ENCODE data around the gene MYOM1. TPM values are rescaled to one million over a fixed set of nuclear protein-coding genes. Genes with fewer than 3 reads are reported as not detected.
"Not testable (repeated sequence)": the region's sequence is repeated elsewhere in the genome, so short reads cannot be mapped to it uniquely, and the experiment has no call there.

Gene MYOM1
- polyA plus RNA-seq, 3 donors: 4.8 to 17.2 (median 5.1) TPM

DNA sequence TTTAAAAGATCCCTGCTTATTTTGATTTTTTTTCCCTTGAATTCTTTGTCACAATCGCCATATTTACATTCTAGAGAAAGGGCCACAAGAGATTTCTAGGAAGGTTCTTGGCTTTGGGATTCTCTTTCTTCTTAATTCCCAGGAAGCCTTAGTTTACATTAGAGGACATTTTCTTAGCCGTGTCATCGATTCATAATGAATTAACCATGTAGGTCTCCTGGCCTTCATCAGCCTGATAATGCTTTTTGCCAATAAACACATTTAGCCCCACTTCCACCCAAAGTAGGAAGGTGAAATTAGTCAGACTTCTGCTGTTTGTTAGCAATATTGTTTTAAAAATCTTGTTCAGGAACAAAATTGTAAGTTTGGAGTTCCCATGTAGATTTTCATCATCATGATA lies 135.6 kb downstream of the MYOM1 start:
- 75 to 85% (median 78%) methylated on average over 3 of the region's 3 CpGs for WGBS, 3 donors
- no peak overlapping the region for H3K27ac ChIP-seq (ENCODE audit: low read depth, low read length)

DNA sequence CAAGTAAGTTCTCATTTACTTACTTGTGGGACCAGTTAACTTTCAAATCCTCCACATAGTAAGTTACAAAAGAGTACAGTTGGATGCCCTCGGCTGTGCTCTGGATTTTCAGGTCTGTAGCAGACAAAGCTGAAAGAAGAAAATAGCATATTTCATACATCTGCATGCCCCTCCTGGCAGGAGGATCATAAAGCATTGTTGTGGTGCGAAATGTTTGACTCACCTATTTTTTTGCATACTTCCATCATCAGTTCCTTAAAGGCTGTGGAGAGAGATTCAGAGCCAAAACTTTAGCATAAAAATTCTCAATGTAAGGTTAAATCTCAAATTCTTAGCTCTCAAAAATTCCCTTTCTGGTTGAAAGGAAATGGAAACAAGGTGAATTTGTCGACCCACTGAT lies 136.0 kb downstream of the MYOM1 start:
- WGBS, 3 donors: 64 to 66% (median 64%) methylated on average over 3 of the region's 3 CpGs

DNA sequence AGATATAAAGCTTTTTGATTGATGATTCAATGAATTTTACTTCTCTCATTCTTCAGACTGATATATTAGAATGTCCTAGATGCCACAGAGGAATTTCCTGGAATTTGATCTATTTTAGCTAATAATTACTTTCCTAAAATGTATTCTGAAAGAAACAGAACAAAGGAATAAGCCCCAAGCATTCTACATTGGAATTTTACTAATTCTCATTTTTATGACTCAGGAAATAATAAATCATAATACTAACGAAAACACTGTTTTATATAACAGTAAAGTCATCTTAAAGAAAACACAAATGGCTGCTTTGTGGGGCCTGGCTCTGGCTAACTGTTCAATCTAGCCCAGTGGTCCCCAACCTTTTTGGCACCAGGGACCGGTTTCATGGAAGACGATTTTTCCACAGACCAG lies 138.2 kb downstream of the MYOM1 start:
- 52 to 60% (median 59%) methylated on average over 3 of the region's 3 CpGs for WGBS, 3 donors

More for the DNA sequence above, 136.0 kb downstream of the MYOM1 start:
- H3K27ac ChIP-seq (ENCODE audit: low read depth, low read length): no peak overlapping the region

DNA sequence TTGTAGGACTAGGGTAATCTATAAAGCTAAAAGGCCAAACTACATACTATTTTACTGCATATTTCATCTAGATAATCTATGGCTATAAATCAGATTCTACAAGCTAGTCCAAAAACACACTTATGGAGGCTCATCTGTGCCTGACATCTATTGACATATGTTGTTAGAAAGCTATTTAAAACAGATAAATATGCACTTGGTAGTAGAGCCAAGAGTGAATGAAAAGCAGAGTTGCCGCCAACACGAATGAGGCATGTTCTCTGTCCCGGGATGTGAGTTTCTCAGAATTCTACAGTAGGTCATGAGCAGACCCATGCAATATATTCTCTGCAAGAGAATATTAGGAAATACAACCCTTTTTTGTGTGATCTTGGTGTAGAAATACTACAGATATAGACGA lies 140.1 kb downstream of the MYOM1 start:
- H3K27ac ChIP-seq (ENCODE audit: low read depth, low read length): no peak overlapping the region
- 79 to 81% (median 79%) methylated on average over 4 of the region's 4 CpGs for WGBS, 3 donors

More for the DNA sequence above, 138.2 kb downstream of the MYOM1 start:
- no peak overlapping the region for H3K27ac ChIP-seq (ENCODE audit: low read depth, low read length)

DNA sequence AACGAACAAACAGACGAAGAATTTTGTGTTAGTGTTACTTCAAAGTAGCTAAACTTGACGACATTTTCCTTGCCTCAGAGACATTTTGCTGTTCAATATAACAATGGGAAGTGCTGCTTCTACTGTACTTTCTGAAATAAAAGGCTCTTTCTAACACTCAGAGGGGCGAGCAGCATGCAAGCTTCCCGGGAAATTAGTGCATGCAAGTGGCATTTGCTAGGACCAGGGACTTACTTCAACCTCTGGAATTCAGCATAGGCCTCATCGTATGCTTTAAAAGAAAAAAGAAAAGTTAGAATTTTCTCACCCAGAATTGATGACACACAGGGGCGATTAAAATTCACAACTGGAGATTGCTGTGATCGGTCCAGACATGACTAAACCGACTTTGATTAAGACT lies 144.3 kb downstream of the MYOM1 start:
- 75 to 79% (median 77%) methylated on average over 9 of the region's 9 CpGs for WGBS, 3 donors
- no peak overlapping the region for H3K27ac ChIP-seq (ENCODE audit: low read depth, low read length)

DNA sequence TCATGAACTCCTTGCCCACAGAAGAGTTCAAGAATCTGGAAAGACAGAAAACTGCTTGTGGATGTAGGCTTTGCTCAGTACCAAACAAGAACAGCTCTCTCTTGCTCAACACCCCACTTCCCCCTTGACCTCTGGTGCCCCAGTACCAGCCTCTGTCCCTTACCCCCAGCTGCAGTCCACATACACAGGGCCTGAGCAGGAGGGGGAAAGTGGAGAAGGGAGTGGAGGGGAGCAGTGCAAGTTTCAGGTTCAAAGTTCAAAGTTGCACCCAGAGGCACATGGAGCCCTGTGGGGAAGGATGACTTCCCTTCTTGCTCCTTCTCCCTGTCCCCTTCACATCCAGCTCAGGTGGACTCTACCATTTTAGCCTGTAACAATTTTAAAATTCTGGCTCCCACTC lies 145.7 kb downstream of the MYOM1 start:
- no peak overlapping the region for H3K27ac ChIP-seq (ENCODE audit: low read depth, low read length)

DNA sequence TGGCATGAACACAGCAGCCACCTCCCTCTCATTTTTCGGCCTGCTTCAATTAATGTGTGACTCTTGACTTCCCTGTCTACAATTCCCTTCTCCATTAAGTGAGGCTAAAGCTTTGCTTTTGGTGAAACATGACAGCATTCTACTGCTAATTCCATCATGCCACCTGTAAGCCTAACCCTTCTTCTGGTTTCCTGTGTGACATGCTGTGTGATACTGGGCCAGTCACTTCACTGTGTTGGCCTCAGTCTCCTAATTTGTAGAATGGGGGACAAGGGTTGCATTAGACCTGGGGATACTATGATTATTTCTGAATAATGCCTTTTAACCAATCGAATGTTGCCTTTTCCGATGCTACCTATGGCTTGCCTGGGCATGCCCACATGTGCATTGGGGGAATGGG lies 146.4 kb downstream of the MYOM1 start:
- H3K27ac ChIP-seq (ENCODE audit: low read depth, low read length): not testable (repeated sequence)
- WGBS, 3 donors: 76 to 99% (median 96%) methylated on average over 3 of the region's 3 CpGs

DNA sequence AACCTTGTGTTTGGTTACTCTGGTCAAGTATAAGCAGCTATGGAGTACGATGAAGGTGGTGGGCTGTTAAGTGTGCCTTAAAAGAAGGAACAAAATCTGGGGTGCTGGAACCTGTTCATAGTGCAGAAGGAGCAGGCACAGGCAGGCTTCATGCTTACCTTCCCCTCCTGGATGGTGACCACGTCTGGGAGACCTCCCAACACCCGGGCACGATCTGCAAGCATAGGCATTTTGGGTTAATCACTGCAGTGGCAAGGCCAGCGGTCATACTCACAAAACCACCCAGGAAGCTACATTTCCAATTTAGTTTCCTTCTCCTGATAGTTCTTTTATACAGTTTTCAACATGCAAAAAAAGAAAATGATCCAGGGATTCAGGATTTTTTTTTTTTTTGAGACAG lies 148.1 kb downstream of the MYOM1 start:
- 91 to 100% (median 93%) methylated on average over 5 of the region's 5 CpGs for WGBS, 3 donors
- H3K27ac ChIP-seq (ENCODE audit: low read depth, low read length): no peak overlapping the region

DNA sequence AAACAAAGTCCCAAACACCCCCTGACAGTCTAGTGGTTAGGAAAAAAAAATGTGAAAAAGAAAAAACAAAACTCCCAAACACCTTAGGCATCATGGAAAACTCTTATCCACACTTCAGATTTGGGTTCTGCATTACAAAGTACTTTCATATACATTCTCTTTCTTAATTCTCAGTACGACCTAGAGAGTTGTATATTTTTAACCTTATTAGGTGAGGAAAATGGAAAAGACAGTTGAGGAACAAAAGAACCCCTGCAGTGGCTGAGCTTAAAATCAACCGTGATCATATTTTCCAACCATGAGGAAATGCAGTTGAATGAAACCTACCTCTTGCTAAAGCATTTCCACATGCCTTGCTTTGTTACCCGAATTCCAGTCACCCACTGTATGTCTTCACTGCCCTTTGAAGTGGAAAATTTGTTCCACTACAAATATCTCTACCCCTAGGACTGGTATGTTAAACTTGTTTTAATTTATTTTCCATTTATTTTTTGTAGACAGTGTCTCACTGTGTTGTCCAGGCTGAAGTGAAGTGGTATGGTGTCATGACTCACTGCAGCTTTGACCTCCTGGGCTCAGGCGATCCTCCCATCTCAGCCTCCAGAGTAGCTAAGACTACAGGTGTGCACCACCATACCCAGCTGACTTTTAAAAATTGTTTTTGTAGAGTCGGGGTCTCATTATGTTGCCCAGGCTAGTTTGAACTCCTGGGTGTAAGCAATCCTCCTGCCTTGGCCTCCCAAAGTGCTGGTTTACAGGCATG lies 149.9 kb downstream of the MYOM1 start:
- 72 to 88% (median 76%) methylated on average over 5 of the region's 5 CpGs for WGBS, 3 donors
- H3K27ac ChIP-seq (ENCODE audit: low read depth, low read length): no peak overlapping the region

DNA sequence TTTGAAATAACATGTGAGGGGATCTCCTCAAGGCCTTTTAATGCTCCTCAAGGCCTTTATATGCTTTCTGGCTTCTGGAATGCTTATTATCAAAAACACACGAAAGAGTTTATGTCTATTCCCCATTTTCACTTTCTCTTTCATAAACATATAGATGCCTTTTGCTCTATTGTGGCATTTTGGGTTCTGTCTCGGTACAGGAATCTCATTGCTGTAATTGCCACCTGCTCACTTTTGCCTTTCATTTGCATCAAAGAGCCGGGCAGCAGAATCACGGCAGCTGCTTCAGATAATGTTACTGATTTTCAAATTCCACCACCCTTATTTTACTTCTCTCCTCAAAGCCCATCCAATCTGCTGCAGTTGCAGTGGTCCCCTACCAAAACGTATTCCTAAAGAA lies 152.0 kb downstream of the MYOM1 start:
- no peak overlapping the region for H3K27ac ChIP-seq (ENCODE audit: low read depth, low read length)
- 67 to 79% (median 74%) methylated on average over 5 of the region's 5 CpGs for WGBS, 3 donors

DNA sequence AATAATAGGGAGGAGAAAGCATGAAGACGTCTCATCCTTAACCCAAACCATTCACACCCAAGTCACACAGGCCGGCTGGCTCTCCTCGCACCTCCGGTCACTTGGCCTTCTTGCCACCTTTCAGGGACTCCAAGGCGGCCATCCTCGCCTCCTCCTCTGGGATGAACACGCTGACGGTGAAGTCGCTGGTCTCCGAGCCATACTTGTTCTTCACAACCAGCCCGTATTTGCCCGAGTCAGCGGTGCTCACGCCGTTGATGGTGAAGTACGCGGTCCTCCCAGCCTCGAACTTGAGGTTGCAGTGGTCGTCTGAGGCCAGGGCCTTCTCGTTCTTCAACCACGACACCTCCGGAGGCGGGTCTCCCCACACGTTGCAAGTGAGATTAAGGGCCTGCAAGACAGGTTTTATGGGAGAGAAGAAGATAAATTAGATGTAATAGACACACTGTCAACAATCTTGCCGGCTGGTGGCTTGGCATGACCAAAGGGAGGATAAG lies 152.6 kb downstream of the MYOM1 start:
- H3K27ac ChIP-seq (ENCODE audit: low read depth, low read length): no peak overlapping the region
- WGBS, 3 donors: 85 to 90% (median 90%) methylated on average over 25 of the region's 25 CpGs

DNA sequence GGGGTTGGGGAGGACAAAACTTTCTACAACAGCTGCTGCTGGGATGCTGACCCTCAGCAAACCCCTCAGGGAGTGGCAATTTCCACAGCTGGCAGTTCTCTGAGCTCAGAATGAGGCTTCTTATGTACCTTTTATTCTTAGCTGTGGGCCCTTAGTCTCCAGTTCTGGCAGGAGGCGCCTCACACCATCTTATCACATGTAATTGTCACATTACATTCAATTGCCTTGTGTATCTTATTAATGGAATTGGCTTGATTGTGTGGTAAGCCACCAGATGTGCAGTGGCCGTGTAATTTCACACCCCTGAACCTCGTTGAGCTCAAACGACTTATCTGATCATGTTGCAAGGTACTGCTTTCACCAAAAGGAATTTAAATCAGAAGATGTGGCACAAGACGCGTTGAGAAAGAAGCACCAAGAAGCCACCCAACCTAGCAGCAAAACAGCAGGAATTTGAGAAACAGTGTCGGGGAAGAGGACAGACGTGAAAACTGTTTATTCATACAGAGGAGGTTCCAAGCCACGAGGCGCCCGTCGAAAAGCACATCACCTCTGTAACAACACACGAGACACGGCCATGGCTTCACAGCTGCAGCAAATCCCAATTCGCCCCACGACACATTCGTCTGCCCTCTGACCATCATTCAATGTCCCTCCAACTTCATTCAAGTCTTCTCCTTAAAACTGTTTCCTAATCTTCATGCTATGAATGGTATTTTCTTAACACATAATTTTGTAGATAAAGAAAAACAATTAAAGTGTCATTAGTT lies 153.2 kb downstream of the MYOM1 start:
- no peak overlapping the region for H3K27ac ChIP-seq (ENCODE audit: low read depth, low read length)
- 75 to 82% (median 77%) methylated on average over 17 of the region's 17 CpGs for WGBS, 3 donors

DNA sequence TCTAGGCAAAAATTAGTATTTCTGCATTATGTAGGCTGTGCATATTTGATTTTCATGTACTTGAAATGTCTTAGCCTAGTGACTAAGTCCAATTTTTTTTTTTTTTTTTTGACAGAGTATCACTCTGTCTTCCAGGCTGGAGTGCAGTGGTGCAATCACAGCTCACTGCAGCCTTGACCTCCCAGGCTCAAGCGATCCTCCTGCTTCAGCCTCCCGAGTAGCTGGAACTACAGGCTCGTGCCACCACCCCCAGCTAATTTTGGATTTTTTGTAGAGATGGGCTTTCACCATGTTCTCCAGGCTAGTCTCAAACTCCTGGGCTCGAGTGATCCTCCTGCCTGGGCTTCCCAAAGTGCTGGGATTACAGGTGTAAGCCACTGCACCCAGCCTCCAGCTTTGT lies 156.0 kb downstream of the MYOM1 start:
- not testable (repeated sequence) for H3K27ac ChIP-seq (ENCODE audit: low read depth, low read length)
- 86 to 94% (median 89%) methylated on average over 4 of the region's 4 CpGs for WGBS, 3 donors

DNA sequence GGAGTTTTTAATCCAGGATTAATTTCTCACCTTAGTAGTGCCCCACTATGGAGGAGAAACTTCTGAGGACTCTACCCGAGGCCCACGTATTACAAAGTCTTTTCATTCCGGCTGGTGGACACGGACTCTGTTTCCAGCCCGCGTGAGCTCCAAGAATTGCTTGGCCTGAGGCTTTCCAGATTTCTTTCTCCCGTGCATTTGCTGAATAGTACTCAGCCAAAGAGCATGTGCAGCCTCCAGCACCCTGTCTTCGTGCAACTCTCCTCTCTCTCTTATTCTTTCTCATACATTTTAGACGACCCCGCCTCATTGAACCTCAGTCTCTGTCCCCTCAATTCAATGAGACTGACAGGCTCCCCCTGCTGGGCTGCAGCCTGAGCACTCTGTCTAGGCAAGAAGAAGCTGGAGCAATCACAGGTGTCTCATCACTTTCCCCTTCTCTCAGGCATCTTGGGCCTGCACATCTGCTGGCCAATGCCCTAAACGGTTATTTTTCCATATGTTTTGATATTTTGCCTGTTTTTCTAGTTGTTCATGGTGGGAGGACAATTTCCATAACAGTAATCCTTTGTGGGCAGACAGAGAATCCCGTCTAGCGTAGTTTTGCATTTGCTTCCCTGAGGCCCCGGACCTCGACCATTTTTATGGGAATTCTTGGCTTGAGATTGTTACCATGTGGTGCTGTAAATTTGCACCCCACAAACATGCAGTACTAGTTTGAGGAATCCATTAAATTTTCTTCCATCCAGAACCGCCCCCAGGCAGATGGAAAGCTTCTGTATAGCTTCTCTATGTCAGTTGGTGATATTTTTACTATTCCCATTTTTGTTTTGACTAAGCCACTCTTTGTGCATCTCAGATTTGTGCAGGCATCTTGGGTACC lies 156.7 kb downstream of the MYOM1 start:
- 41 to 48% (median 47%) methylated on average over 16 of the region's 16 CpGs for WGBS, 3 donors
- H3K27ac ChIP-seq (ENCODE audit: low read depth, low read length): no peak overlapping the region

DNA sequence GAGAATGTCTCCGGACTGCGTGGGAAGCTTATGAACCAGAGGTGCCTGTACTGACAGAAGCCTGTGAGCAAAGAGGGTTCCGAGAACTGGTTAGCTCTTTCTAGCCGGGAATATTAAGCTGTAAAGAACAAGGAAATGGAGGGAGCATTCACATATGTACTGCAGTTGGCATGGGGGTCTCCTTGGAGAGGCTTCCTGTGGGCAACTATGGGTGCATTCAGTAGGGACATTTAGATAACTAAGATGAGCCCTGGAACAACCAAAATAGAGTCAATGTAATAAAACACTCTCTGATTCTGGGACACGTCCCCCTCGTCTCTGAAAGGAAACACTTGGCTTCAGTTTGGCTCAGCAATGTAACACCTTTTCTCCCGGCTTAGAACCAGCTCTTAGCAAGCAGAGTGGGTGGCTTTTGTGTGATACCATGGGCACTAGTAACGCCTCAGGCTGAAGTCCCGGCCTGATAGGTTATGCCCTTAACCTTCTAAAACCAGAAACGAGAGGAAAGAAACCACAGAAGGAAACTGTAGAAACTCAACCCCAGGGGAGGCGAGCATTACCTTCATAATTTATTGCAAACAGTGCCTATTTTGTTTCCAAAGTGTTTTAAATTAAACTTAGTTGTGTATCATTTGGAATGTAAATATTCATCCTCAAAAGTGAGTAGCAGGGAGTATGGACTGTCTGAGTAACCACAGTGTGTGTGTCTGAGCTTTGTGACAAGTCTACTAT lies 158.0 kb downstream of the MYOM1 start:
- H3K27ac ChIP-seq (ENCODE audit: low read depth, low read length): no peak overlapping the region
- 69 to 92% (median 72%) methylated on average over 11 of the region's 11 CpGs for WGBS, 3 donors

DNA sequence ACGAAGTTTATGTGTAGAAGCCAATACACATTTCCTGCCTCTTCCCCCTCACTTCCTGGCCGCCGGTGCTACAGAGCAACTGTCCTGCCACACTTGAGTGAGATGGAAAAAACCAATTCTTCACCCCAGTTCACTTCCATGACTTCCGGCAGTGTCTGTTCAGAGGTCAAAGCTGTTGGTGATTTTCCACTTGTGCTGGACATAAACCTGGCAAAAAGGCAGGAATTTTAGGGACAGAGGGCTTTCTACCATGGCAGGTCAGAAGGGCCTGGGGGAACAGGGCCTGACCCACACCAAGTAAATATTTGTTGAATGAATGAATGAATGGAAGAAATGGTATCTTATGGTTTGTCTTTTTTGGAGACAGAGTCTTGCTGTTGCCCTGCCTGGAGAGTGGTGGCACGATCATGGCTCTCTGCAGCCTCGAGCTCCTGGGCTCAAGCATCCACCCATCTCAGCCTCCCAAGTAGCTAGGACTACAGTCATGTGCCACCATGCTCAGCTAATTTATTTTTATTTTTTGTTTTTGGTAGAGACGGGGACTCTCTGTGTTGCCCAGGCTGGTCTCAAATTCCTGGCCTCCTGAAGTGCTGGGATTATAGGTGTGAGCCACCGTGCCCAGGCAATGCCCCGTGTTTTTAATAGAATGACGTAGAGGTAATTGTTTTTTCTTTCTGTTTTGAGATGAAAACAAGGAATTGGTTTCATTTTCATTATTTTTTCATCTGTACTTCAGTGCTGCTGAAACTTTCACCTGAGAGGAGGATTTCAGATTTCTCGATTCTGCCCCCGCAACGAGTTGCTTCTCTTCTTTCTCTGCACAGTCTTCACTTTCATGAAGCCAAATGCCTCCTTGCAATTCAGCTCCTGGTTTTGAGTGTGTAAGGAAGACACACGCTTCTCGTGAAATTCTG lies 158.8 kb downstream of the MYOM1 start:
- 68 to 88% (median 76%) methylated on average over 15 of the region's 15 CpGs for WGBS, 3 donors
- H3K27ac ChIP-seq (ENCODE audit: low read depth, low read length): no peak overlapping the region

DNA sequence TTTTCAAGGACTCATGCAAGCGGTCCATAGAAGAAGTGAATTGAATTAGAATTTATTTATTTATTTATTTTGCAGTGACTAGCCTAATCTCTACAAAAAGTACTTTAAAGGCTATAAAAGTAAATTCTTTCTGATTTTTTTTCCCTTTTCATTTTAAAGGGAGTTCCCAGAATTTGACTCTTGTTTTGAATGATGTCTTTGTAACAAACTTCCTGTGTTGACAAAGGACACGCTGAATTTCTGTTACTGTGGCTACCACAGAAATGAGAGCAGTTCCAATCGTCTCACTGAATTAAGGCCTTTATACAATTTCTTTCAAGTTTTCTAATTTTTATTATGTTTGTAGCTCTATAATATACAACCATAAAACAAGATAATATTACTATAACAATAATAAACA lies 160.5 kb downstream of the MYOM1 start:
- 45 to 69% (median 53%) methylated on average over 3 of the region's 3 CpGs for WGBS, 3 donors
- H3K27ac ChIP-seq (ENCODE audit: low read depth, low read length): no peak overlapping the region
